WTC11 (cell line): ENCODE data around the gene TP53BP2. TPM values are rescaled to one million over a fixed set of nuclear protein-coding genes. Genes with fewer than 3 reads are reported as not detected.

ENCODE experiments used
- CREM ChIP-seq: sonication (generic); formaldehyde crosslinking; IDR thresholded peaks from 2 replicates; pipeline ENCODE4 v1.8.1; 2022; ENCODE audit warnings: mild to moderate bottlenecking, missing genetic modification reagents, moderate library complexity
- ESRRA ChIP-seq: sonication (generic); formaldehyde crosslinking; IDR thresholded peaks from 2 replicates; pipeline ENCODE4 v1.8.1; 2022; ENCODE audit warnings: mild to moderate bottlenecking, missing genetic modification reagents, borderline replicate concordance
- FOXJ3 ChIP-seq: sonication (generic); formaldehyde crosslinking; IDR thresholded peaks from 2 replicates; pipeline ENCODE4 v1.9.0; 2021; ENCODE audit warnings: missing genetic modification reagents, mild to moderate bottlenecking, borderline replicate concordance
- FOXP1 ChIP-seq: sonication (generic); formaldehyde crosslinking; IDR thresholded peaks from 2 replicates; pipeline ENCODE4 v1.8.0; 2022; ENCODE audit warnings: missing genetic modification reagents, mild to moderate bottlenecking, moderate library complexity, borderline replicate concordance
- SMAD3 ChIP-seq: sonication (generic); formaldehyde crosslinking; IDR thresholded peaks from 2 replicates; pipeline ENCODE4 v1.8.0; 2022; ENCODE audit warnings: missing genetic modification reagents, mild to moderate bottlenecking, borderline replicate concordance
- SMAD4 ChIP-seq: sonication (generic); formaldehyde crosslinking; IDR thresholded peaks from 2 replicates; pipeline ENCODE4 v1.8.0; 2022; ENCODE audit warnings: mild to moderate bottlenecking, missing genetic modification reagents
- TEAD1 ChIP-seq: sonication (generic); formaldehyde crosslinking; IDR thresholded peaks from 2 replicates; pipeline ENCODE4 v1.8.0; 2022; ENCODE audit warnings: mild to moderate bottlenecking, missing genetic modification reagents
- ZNF263 ChIP-seq: sonication (generic); formaldehyde crosslinking; IDR thresholded peaks from 2 replicates; pipeline ENCODE4 v1.8.1; 2022; ENCODE audit warnings: low read depth, mild to moderate bottlenecking, moderate library complexity, missing genetic modification reagents
- total RNA-seq: library from RNA; stranded (reverse); gene quantifications from 3 replicates; pipeline ENCODE4 v1.2.3, GENCODE V29; 2021
- TF ChIP-seq, protein P1 (sequence below): sonication (generic); formaldehyde crosslinking; IDR thresholded peaks from 2 replicates; pipeline ENCODE4 v1.8.0; 2022; ENCODE audit warnings: mild to moderate bottlenecking, missing genetic modification reagents
- TF ChIP-seq, protein P2 (sequence below): sonication (generic); formaldehyde crosslinking; IDR thresholded peaks from 2 replicates; pipeline ENCODE4 v1.8.1; 2023; ENCODE audit warnings: mild to moderate bottlenecking, missing genetic modification reagents
- TF ChIP-seq, protein P3 (sequence below): sonication (generic); formaldehyde crosslinking; IDR thresholded peaks from 2 replicates; pipeline ENCODE4 v1.8.0; 2022; ENCODE audit warnings: mild to moderate bottlenecking, missing genetic modification reagents
- TF ChIP-seq, protein P4 (sequence below): sonication (generic); formaldehyde crosslinking; IDR thresholded peaks from 2 replicates; pipeline ENCODE4 v1.8.1; 2023; ENCODE audit warnings: mild to moderate bottlenecking, missing genetic modification reagents, moderate library complexity
- TF ChIP-seq, protein P5 (sequence below): sonication (generic); formaldehyde crosslinking; IDR thresholded peaks from 2 replicates; pipeline ENCODE4 v1.8.1; 2023; ENCODE audit warnings: mild to moderate bottlenecking, missing genetic modification reagents, borderline replicate concordance
- TF ChIP-seq, protein P6 (sequence below): sonication (generic); formaldehyde crosslinking; IDR thresholded peaks from 2 replicates; pipeline ENCODE4 v1.8.1; 2023; ENCODE audit warnings: mild to moderate bottlenecking, moderate library complexity, missing genetic modification reagents
- TF ChIP-seq, protein P7 (sequence below): sonication (generic); formaldehyde crosslinking; conservative IDR thresholded peaks from 2 replicates; pipeline ENCODE4 v1.8.1; 2023; ENCODE audit warnings: mild to moderate bottlenecking, low read depth, missing genetic modification reagents, moderate library complexity

The TP53BP2 gene
- total RNA-seq, 1 experiment from 2014 or later, result 42.7 TPM

DNA sequence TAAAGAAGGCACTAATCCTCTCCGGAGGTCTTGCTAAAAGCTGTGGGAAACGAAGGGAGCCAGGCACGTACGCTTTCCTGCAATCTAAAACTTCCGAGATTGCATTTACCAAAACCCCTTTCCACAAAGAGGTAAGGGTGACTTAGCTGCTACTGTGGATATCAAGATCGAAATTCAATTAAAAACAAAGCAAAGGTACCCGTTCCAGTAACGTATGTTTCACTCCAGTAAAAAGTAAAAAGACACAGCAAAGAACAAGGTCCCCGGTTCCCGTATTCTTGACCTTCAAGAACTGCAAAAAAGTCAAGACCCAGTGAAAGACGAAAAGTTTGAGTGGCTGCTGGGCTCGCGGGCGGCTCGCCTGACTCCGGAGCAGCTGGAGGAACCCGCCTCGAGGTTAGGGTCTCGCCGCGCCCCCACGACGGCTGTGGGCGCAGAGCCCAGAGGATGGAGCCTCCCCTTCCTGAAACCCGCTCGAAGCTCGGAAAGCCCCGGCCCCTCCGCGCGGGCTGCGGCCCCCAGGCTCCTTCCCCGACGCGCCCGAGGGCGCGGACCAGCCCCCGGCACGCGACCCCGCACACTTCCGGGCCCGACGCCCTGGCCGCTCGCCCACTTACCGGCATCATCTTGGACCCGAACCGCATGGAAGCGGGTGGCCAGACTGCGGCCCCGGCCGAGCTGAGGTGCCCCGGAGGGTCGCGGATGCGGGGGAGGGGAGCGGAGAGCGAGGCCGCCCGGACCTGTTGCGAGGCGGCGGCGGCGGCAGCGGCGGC lies 524 bp downstream of the TP53BP2 start (continued):
- TF ChIP-seq, protein P1, sequence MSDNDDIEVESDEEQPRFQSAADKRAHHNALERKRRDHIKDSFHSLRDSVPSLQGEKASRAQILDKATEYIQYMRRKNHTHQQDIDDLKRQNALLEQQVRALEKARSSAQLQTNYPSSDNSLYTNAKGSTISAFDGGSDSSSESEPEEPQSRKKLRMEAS (CRISPR knock-in tag), result peak; percentile 22; the same call in 1 of the 2 replicates
- TF ChIP-seq, protein P2, sequence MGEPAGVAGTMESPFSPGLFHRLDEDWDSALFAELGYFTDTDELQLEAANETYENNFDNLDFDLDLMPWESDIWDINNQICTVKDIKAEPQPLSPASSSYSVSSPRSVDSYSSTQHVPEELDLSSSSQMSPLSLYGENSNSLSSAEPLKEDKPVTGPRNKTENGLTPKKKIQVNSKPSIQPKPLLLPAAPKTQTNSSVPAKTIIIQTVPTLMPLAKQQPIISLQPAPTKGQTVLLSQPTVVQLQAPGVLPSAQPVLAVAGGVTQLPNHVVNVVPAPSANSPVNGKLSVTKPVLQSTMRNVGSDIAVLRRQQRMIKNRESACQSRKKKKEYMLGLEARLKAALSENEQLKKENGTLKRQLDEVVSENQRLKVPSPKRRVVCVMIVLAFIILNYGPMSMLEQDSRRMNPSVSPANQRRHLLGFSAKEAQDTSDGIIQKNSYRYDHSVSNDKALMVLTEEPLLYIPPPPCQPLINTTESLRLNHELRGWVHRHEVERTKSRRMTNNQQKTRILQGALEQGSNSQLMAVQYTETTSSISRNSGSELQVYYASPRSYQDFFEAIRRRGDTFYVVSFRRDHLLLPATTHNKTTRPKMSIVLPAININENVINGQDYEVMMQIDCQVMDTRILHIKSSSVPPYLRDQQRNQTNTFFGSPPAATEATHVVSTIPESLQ (CRISPR knock-in tag), result no peak
- 0 out of 2 replicates have a peak, but pooled peaks have one; percentile 15 for TF ChIP-seq ZNF263 (CRISPR knock-in tag)
- TF ChIP-seq ESRRA (CRISPR knock-in tag), result no peak
- TF ChIP-seq FOXP1 (CRISPR knock-in tag), result no peak; the same call in 1 of the 2 replicates
- TF ChIP-seq CREM (CRISPR knock-in tag), result no peak
- TF ChIP-seq, protein P3, sequence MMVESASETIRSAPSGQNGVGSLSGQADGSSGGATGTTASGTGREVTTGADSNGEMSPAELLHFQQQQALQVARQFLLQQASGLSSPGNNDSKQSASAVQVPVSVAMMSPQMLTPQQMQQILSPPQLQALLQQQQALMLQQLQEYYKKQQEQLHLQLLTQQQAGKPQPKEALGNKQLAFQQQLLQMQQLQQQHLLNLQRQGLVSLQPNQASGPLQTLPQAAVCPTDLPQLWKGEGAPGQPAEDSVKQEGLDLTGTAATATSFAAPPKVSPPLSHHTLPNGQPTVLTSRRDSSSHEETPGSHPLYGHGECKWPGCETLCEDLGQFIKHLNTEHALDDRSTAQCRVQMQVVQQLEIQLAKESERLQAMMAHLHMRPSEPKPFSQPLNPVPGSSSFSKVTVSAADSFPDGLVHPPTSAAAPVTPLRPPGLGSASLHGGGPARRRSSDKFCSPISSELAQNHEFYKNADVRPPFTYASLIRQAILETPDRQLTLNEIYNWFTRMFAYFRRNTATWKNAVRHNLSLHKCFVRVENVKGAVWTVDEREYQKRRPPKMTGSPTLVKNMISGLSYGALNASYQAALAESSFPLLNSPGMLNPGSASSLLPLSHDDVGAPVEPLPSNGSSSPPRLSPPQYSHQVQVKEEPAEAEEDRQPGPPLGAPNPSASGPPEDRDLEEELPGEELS (CRISPR knock-in tag), result peak; percentile 42; the same call in 1 of the 2 replicates
- TF ChIP-seq, protein P4, sequence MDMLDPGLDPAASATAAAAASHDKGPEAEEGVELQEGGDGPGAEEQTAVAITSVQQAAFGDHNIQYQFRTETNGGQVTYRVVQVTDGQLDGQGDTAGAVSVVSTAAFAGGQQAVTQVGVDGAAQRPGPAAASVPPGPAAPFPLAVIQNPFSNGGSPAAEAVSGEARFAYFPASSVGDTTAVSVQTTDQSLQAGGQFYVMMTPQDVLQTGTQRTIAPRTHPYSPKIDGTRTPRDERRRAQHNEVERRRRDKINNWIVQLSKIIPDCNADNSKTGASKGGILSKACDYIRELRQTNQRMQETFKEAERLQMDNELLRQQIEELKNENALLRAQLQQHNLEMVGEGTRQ (CRISPR knock-in tag), result no peak
- TF ChIP-seq, protein P5, sequence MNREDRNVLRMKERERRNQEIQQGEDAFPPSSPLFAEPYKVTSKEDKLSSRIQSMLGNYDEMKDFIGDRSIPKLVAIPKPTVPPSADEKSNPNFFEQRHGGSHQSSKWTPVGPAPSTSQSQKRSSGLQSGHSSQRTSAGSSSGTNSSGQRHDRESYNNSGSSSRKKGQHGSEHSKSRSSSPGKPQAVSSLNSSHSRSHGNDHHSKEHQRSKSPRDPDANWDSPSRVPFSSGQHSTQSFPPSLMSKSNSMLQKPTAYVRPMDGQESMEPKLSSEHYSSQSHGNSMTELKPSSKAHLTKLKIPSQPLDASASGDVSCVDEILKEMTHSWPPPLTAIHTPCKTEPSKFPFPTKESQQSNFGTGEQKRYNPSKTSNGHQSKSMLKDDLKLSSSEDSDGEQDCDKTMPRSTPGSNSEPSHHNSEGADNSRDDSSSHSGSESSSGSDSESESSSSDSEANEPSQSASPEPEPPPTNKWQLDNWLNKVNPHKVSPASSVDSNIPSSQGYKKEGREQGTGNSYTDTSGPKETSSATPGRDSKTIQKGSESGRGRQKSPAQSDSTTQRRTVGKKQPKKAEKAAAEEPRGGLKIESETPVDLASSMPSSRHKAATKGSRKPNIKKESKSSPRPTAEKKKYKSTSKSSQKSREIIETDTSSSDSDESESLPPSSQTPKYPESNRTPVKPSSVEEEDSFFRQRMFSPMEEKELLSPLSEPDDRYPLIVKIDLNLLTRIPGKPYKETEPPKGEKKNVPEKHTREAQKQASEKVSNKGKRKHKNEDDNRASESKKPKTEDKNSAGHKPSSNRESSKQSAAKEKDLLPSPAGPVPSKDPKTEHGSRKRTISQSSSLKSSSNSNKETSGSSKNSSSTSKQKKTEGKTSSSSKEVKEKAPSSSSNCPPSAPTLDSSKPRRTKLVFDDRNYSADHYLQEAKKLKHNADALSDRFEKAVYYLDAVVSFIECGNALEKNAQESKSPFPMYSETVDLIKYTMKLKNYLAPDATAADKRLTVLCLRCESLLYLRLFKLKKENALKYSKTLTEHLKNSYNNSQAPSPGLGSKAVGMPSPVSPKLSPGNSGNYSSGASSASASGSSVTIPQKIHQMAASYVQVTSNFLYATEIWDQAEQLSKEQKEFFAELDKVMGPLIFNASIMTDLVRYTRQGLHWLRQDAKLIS, result no peak
- TF ChIP-seq, protein P6, sequence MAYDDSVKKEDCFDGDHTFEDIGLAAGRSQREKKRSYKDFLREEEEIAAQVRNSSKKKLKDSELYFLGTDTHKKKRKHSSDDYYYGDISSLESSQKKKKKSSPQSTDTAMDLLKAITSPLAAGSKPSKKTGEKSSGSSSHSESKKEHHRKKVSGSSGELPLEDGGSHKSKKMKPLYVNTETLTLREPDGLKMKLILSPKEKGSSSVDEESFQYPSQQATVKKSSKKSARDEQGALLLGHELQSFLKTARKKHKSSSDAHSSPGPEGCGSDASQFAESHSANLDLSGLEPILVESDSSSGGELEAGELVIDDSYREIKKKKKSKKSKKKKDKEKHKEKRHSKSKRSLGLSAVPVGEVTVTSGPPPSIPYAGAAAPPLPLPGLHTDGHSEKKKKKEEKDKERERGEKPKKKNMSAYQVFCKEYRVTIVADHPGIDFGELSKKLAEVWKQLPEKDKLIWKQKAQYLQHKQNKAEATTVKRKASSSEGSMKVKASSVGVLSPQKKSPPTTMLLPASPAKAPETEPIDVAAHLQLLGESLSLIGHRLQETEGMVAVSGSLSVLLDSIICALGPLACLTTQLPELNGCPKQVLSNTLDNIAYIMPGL (CRISPR knock-in tag), result peak; percentile 37; the same call in 1 of the 2 replicates
- TF ChIP-seq, protein P7, sequence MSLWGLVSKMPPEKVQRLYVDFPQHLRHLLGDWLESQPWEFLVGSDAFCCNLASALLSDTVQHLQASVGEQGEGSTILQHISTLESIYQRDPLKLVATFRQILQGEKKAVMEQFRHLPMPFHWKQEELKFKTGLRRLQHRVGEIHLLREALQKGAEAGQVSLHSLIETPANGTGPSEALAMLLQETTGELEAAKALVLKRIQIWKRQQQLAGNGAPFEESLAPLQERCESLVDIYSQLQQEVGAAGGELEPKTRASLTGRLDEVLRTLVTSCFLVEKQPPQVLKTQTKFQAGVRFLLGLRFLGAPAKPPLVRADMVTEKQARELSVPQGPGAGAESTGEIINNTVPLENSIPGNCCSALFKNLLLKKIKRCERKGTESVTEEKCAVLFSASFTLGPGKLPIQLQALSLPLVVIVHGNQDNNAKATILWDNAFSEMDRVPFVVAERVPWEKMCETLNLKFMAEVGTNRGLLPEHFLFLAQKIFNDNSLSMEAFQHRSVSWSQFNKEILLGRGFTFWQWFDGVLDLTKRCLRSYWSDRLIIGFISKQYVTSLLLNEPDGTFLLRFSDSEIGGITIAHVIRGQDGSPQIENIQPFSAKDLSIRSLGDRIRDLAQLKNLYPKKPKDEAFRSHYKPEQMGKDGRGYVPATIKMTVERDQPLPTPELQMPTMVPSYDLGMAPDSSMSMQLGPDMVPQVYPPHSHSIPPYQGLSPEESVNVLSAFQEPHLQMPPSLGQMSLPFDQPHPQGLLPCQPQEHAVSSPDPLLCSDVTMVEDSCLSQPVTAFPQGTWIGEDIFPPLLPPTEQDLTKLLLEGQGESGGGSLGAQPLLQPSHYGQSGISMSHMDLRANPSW (CRISPR knock-in tag), result no peak
- no peak for TF ChIP-seq SMAD3 (CRISPR knock-in tag)
- TF ChIP-seq SMAD4 (CRISPR knock-in tag), result no peak
- no peak for TF ChIP-seq FOXJ3 (CRISPR knock-in tag)
- TF ChIP-seq TEAD1, result 0 out of 2 replicates have a peak, but pooled peaks have one; percentile 53
